Activated CD4-positive, CD25-positive, alpha-beta regulatory T cell treated with anti-CD3 and anti-CD28 coated beads, Interleukin-2, amount 50 U/mL, for 24 hours (primary cell): ENCODE data around the gene CKB.

Experiments
- ATAC-seq, 2 donors: fragments of 150-1000 bp; cut with Tn5 transposase; one replicate each; pipeline ENCODE4 v1.10.0; 2021; ENCODE audit warnings: mild to moderate bottlenecking in 1 of 2, moderate library complexity in 1 of 2

CKB gene

GRCh38 chr14:103483600-103483999 lies 39.0 kb downstream of the CKB start:
- ATAC-seq = peak in 1 of 2 donors; percentile 27

- peak; percentile 76 to 79 for ATAC-seq
Measured at GRCh38 chr14:103480595-103480994, 42.0 kb downstream of the CKB start.

- ATAC-seq = no peak
Measured at GRCh38 chr14:103476631-103477030, 46.0 kb downstream of the CKB start.

- no peak for ATAC-seq
Measured at GRCh38 chr14:103476065-103476464, 46.6 kb downstream of the CKB start.

- ATAC-seq = no peak
Measured at GRCh38 chr14:103474893-103475292, 47.7 kb downstream of the CKB start.

GRCh38 chr14:103472939-103473338 lies 49.7 kb downstream of the CKB start:
- ATAC-seq = no peak
